ENCODE data around the gene ATP8B1.
"Not testable (repeated sequence)": the region's sequence is repeated elsewhere in the genome, so short reads cannot be mapped to it uniquely, and the experiment has no call there.

The ATP8B1 gene

GRCh38 chr18:57759650-57760049, 43.5 kb downstream of the ATP8B1 start:
- DNase-seq = no peak

- no peak for DNase-seq
Measured at GRCh38 chr18:57755473-57756067, 47.5 kb downstream of the ATP8B1 start.

- DNase-seq = no peak
Measured at GRCh38 chr18:57754577-57755338, 48.4 kb downstream of the ATP8B1 start.

GRCh38 chr18:57753063-57753462, 50.1 kb downstream of the ATP8B1 start:
- DNase-seq = no peak

GRCh38 chr18:57749604-57749970, 53.5 kb downstream of the ATP8B1 start:
- no peak for DNase-seq

- no peak for DNase-seq
Measured at GRCh38 chr18:57748770-57749603, 54.1 kb downstream of the ATP8B1 start.

- no peak for DNase-seq
Measured at GRCh38 chr18:57747809-57748680, 55.1 kb downstream of the ATP8B1 start.

- no peak for DNase-seq
Measured at GRCh38 chr18:57744211-57744694, 58.9 kb downstream of the ATP8B1 start.

- DNase-seq = no peak
Measured at GRCh38 chr18:57743008-57743407, 60.1 kb downstream of the ATP8B1 start.

GRCh38 chr18:57741273-57741672, 61.8 kb downstream of the ATP8B1 start:
- no peak for DNase-seq

GRCh38 chr18:57738078-57738477, 65.0 kb downstream of the ATP8B1 start:
- DNase-seq = no peak

GRCh38 chr18:57737400-57738060, 65.6 kb downstream of the ATP8B1 start:
- DNase-seq = no peak

- not testable (repeated sequence) for DNase-seq
Measured at GRCh38 chr18:57735042-57735441, 68.1 kb downstream of the ATP8B1 start.

GRCh38 chr18:57733861-57734260, 69.3 kb downstream of the ATP8B1 start:
- DNase-seq = no peak

GRCh38 chr18:57730146-57730545, 73.0 kb downstream of the ATP8B1 start:
- DNase-seq = no peak

GRCh38 chr18:57728941-57729511, 74.1 kb downstream of the ATP8B1 start:
- no peak for DNase-seq

- no peak for DNase-seq
Measured at GRCh38 chr18:57727952-57728807, 74.9 kb downstream of the ATP8B1 start.

GRCh38 chr18:57719211-57719935, 83.7 kb downstream of the ATP8B1 start:
- not testable (repeated sequence) for DNase-seq

- DNase-seq = no peak
Measured at GRCh38 chr18:57716549-57716948, 86.6 kb downstream of the ATP8B1 start.

GRCh38 chr18:57715671-57716070, 87.4 kb downstream of the ATP8B1 start:
- no peak for DNase-seq
